Body of pancreas (tissue), 4 donors: Measurements from ENCODE around the gene IRGQ.

ENCODE experiments used
- POLR2A ChIP-seq, 3 donors: fragments of 450-650 bp; IDR thresholded peaks; one replicate each; pipeline ENCODE4 v1.6.1; 2016; ENCODE audit warnings: antibody characterized with exemption in 3 of 3, mild to moderate bottlenecking in 2 of 3
- TF ChIP-seq, protein P1 (sequence below), 7 experiments: fragments of 450-650 bp in 4 of 7; fragments of 200-600 bp in 3 of 7; sonication (generic) in 3 of 7; IDR thresholded peaks; one replicate each; pipeline ENCODE4 v1.5.1; 2016 to 2019; ENCODE audit warnings: antibody characterized with exemption in 7 of 7

DNA sequence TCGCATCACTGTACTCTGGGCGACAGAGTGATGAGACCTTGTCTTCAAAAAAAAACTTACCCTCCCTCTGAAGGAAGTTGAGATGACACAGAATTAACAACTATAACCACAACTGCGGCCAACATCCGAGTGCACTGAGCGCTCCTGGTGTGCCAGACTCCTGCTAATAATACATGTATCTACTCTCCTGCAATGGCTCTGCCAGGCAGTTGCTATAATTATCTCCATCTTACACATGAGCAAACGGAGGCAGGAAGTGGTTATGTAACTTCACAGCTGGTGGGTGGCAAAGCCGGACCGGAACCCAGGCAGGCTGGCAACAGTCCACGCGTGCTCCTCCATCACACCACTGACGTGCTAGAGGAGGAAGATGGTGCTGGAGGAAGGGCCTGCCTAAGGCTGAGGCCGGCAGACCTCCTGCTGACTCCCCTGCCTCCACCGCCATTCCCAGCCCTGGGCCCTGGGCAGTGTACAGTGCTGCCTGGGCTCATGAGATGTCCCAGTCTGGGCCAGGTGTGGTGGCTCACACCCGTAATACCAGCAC is 33.2 kb downstream of the IRGQ start:
- TF ChIP-seq, protein P1, sequence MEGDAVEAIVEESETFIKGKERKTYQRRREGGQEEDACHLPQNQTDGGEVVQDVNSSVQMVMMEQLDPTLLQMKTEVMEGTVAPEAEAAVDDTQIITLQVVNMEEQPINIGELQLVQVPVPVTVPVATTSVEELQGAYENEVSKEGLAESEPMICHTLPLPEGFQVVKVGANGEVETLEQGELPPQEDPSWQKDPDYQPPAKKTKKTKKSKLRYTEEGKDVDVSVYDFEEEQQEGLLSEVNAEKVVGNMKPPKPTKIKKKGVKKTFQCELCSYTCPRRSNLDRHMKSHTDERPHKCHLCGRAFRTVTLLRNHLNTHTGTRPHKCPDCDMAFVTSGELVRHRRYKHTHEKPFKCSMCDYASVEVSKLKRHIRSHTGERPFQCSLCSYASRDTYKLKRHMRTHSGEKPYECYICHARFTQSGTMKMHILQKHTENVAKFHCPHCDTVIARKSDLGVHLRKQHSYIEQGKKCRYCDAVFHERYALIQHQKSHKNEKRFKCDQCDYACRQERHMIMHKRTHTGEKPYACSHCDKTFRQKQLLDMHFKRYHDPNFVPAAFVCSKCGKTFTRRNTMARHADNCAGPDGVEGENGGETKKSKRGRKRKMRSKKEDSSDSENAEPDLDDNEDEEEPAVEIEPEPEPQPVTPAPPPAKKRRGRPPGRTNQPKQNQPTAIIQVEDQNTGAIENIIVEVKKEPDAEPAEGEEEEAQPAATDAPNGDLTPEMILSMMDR (IDR thresholded peaks at IDR 0.05): no peak
- no peak for TF ChIP-seq POLR2A (IDR thresholded peaks at IDR 0.05)
